ENCODE results near the gene SEC63. TPM values are rescaled to one million over a fixed set of nuclear protein-coding genes. Genes with fewer than 3 reads are reported as not detected.

The SEC63 gene
- total RNA-seq, 1 experiment from 2014 or later, result 51.3 TPM

- Histone ChIP-seq H3K79me2 (ENCODE audit: insufficient read depth, low read length) (no peaks in the 10 kb centered on the region), H4K20me1 (ENCODE audit: insufficient read depth) (no peaks in the 10 kb centered on the region), H3K9me2 (ENCODE audit: insufficient read depth) (no peaks in the 10 kb centered on the region), H2AFZ (ENCODE audit: low read depth, low read length, poor library complexity, severe bottlenecking) (no peak overlapping the region), H3K27me3 (ENCODE audit: insufficient read depth, low read length) (no peaks in the 10 kb centered on the region), H3K4me3 (replicated peaks in 1 of 2; ENCODE audit: low read depth in 1 of 2, low read length in 2 of 2) (no peak overlapping the region), H3K9ac (ENCODE audit: low read length) (no peak overlapping the region), H3K36me3 (ENCODE audit: control insufficient read depth in 1 of 2, insufficient read depth in 2 of 2, low read length in 2 of 2) (no peaks in the 10 kb centered on the region), H3K27ac (ENCODE audit: low read depth, low read length) (no peak overlapping the region), H3K4me1 (ENCODE audit: control insufficient read depth in 1 of 2, insufficient read depth in 2 of 2, low read length in 2 of 2) (no peaks in the 10 kb centered on the region), H3K4me2 (ENCODE audit: low read length) (no peak overlapping the region), H3K9me3 (ENCODE audit: control insufficient read depth in 1 of 2, insufficient read depth in 1 of 2, low read depth in 1 of 2, low read length in 2 of 2) (no peaks in the 10 kb centered on the region)
- no TSS peak for BruUV-seq (replicated peaks)
- ChIA-PET CTCF (no interaction called here), POLR2A (no interaction called here), RAD21 (ENCODE audit: low non-redundant PET in 1 of 2, low total read pairs in 2 of 2, uncharacterized antibody in 2 of 2, unreplicated experiment in 2 of 2) (no interaction called here)
- intact Hi-C loops (cut with micrococcal nuclease), result no loop called here
- ATAC-seq, result no peak
- TF ChIP-seq CEBPB (IDR thresholded peaks at IDR 0.05; ENCODE audit: low read depth) (no peak), MAX (IDR thresholded peaks at IDR 0.05) (no peak), YY1 (IDR thresholded peaks at IDR 0.05; ENCODE audit: extremely low read depth, insufficient replicate concordance, low read depth, low read length) (no peak), CTCF (IDR thresholded peaks at IDR 0.05 in 2 of 3, conservative IDR thresholded peaks at IDR 0.05 in 1 of 3; ENCODE audit: borderline replicate concordance in 1 of 3, insufficient read depth in 1 of 3, low read depth in 2 of 3, low read length in 2 of 3) (no peak), EZH2 (IDR thresholded peaks at IDR 0.05) (no peak), ZBTB33 (IDR thresholded peaks at IDR 0.05; ENCODE audit: extremely low read depth, insufficient replicate concordance, low read length) (no peak), SIN3A (IDR thresholded peaks at IDR 0.05; ENCODE audit: low read depth) (no peak), ELF1 (IDR thresholded peaks at IDR 0.05; ENCODE audit: borderline replicate concordance, low read depth) (no peak), SRF (IDR thresholded peaks at IDR 0.05; ENCODE audit: low read depth) (no peak), POLR2AphosphoS5 (IDR thresholded peaks at IDR 0.05; ENCODE audit: low read depth, low read length) (no peak), ZFX (IDR thresholded peaks at IDR 0.05) (no peak), POLR2A (IDR thresholded peaks at IDR 0.05; ENCODE audit: borderline replicate concordance, extremely low read depth, insufficient read depth, insufficient read length) (no peak), ATF3 (IDR thresholded peaks at IDR 0.05) (no peak), SP1 (IDR thresholded peaks at IDR 0.05; ENCODE audit: low read depth) (no peak), EZH2phosphoT487 (IDR thresholded peaks at IDR 0.05; ENCODE audit: borderline replicate concordance) (no peak), EGR1 (IDR thresholded peaks at IDR 0.05; ENCODE audit: low read depth) (no peak), TCF7L2 (IDR thresholded peaks at IDR 0.05; ENCODE audit: borderline replicate concordance, extremely low read depth, insufficient read depth, insufficient read length) (no peak), REST (IDR thresholded peaks at IDR 0.05; ENCODE audit: low read depth) (no peak), ZNF274 (IDR thresholded peaks at IDR 0.05; ENCODE audit: low read depth, low read length) (no peak)
- no peak for DNase-seq (ENCODE audit: low read depth, low spot score)
Measured at GRCh38 chr6:107864226-107865127, 93.5 kb downstream of the SEC63 start.

All from HCT116 (cell line).